HepG2 (cell line): ENCODE data around the gene LAMB4. TPM values are rescaled to one million over a fixed set of nuclear protein-coding genes. Genes with fewer than 3 reads are reported as not detected.

Source experiments
- JUND ChIP-seq: sonication (generic); formaldehyde crosslinking; IDR thresholded peaks from 2 replicates; pipeline ENCODE4 v1.8.0; 2022; ENCODE audit warnings: mild to moderate bottlenecking, missing genetic modification reagents
- PBX3 ChIP-seq: sonication (generic); formaldehyde crosslinking; IDR thresholded peaks from 2 replicates; pipeline ENCODE4 v1.8.1; 2023; ENCODE audit warnings: missing genetic modification reagents, inconsistent platforms, borderline replicate concordance
- TCF12 ChIP-seq, 2 experiments: fragments of 450-650 bp in 1 of 2; sonication (generic) in 1 of 2; formaldehyde crosslinking in 1 of 2; IDR thresholded peaks; 2 replicates each; pipeline versions ENCODE4 v1.6.1 to v1.8.0; 2017 to 2022; ENCODE audit warnings: antibody characterized with exemption in 1 of 2, mild to moderate bottlenecking in 1 of 2, missing genetic modification reagents in 1 of 2, moderate library complexity in 1 of 2
- ZNF780A ChIP-seq: sonication (generic); formaldehyde crosslinking; IDR thresholded peaks from 2 replicates; pipeline ENCODE4 v1.8.0; 2022; ENCODE audit warnings: mild to moderate bottlenecking, missing genetic modification reagents, moderate library complexity
- ZSCAN21 ChIP-seq: sonication (generic); formaldehyde crosslinking; IDR thresholded peaks from 2 replicates; pipeline ENCODE4 v1.8.0; 2022; ENCODE audit warnings: mild to moderate bottlenecking, missing genetic modification reagents, moderate library complexity, borderline replicate concordance
- polyA plus RNA-seq, 8 experiments: library from polyadenylated mRNA; depleted of rRNA in 3 of 8; stranded (reverse) in 7 of 8; unstranded in 1 of 8; fragments of >200 nt; fragmentation: Illumina TruSeq in 4 of 8; extraction: Trizol in 4 of 8; gene quantifications; 2 replicates each; pipeline versions ENCODE4 v1.2.1 to v1.2.3, GENCODE V29; 2011 to 2016; ENCODE audit warnings: low read depth in 4 of 8, missing spikeins in 1 of 8, mixed read lengths in 1 of 8; ENCODE audit not compliant: insufficient read depth in 1 of 8
- total RNA-seq, 5 experiments: library from RNA; depleted of rRNA; stranded (reverse); fragments of >200 nt; fragmentation: Illumina TruSeq; extraction: Trizol; gene quantifications; 2 replicates each; pipeline ENCODE4 v1.2.3, GENCODE V29; 2016; ENCODE audit warnings: low read depth in 1 of 5
- TF ChIP-seq, protein P1 (sequence below): sonication (generic); formaldehyde crosslinking; IDR thresholded peaks from 2 replicates; pipeline ENCODE4 v1.4.0; 2020; ENCODE audit warnings: missing genetic modification reagents

Gene LAMB4
- total and polyA plus RNA-seq, 2 of the 13 experiments (the other 11 are each of a cell fraction or from before 2014, with no cell fraction given) = 0.05 TPM; not detected in 1

DNA sequence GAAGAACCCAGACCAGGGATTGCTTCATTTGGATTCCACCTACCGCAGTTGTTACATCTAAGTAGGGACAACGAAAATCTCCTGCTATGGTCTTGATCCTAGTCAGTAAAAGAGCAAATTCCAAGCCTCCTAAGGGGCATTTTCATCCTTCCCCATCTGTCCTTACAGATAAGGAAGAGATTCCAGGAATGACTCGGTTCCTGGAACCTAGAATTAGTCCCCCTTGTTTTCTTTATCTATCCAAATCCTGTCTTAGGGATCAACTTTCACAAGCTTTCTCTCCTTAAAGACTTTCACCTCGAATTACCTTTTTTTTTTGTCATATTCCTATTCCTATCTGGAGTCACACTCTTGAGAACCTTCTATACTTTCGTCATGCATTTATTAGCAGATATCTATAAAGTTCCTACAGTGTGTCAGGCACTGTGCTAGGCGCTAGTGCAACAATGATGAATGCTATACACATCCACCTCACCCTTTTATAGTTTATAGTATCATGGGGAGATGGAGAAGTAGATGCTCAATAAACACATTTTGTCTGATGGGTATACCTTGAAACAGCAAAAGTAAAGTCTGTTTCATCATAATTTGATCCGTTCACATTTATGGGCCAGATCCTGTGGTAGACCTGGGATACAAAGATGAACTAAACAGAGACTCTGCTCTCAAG lies 39.2 kb downstream of the LAMB4 start (continued):
- TF ChIP-seq, protein P1, sequence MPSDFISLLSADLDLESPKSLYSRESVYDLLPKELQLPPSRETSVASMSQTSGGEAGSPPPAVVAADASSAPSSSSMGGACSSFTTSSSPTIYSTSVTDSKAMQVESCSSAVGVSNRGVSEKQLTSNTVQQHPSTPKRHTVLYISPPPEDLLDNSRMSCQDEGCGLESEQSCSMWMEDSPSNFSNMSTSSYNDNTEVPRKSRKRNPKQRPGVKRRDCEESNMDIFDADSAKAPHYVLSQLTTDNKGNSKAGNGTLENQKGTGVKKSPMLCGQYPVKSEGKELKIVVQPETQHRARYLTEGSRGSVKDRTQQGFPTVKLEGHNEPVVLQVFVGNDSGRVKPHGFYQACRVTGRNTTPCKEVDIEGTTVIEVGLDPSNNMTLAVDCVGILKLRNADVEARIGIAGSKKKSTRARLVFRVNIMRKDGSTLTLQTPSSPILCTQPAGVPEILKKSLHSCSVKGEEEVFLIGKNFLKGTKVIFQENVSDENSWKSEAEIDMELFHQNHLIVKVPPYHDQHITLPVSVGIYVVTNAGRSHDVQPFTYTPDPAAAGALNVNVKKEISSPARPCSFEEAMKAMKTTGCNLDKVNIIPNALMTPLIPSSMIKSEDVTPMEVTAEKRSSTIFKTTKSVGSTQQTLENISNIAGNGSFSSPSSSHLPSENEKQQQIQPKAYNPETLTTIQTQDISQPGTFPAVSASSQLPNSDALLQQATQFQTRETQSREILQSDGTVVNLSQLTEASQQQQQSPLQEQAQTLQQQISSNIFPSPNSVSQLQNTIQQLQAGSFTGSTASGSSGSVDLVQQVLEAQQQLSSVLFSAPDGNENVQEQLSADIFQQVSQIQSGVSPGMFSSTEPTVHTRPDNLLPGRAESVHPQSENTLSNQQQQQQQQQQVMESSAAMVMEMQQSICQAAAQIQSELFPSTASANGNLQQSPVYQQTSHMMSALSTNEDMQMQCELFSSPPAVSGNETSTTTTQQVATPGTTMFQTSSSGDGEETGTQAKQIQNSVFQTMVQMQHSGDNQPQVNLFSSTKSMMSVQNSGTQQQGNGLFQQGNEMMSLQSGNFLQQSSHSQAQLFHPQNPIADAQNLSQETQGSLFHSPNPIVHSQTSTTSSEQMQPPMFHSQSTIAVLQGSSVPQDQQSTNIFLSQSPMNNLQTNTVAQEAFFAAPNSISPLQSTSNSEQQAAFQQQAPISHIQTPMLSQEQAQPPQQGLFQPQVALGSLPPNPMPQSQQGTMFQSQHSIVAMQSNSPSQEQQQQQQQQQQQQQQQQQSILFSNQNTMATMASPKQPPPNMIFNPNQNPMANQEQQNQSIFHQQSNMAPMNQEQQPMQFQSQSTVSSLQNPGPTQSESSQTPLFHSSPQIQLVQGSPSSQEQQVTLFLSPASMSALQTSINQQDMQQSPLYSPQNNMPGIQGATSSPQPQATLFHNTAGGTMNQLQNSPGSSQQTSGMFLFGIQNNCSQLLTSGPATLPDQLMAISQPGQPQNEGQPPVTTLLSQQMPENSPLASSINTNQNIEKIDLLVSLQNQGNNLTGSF (CRISPR knock-in tag) = no peak
- TF ChIP-seq ZSCAN21 (no peak), PBX3 (CRISPR knock-in tag) (no peak), JUND (CRISPR knock-in tag) (no peak), TCF12 (IDR thresholded peaks at IDR 0.05) (no peak), TCF12 (CRISPR knock-in tag; IDR thresholded peaks at IDR 0.05) (no peak), ZNF780A (no peak)
